ENCODE data around the gene CDIP1. TPM values are rescaled to one million over a fixed set of nuclear protein-coding genes. Genes with fewer than 3 reads are reported as not detected.

CDIP1 gene
- total RNA-seq = 21.3 and 26.1 TPM in 2 replicates

GRCh38 chr16:4538350-4539235, at the start of gene CDIP1:
Gene CDIP1, minus strand, starts transcription at chr16:4538773. Its CDS starts 24,643 bp downstream, at chr16:4514130.

GRCh38 chr16:4556112-4556511, 17.5 kb upstream of the CDIP1 start, which contains the start of gene C16orf96:
Gene C16orf96, plus strand, starts transcription at chr16:4556340. Its CDS starts 150 bp downstream, at chr16:4556490.

GRCh38 chr16:4475880-4476788, 62.4 kb downstream of the CDIP1 start, which contains the start of gene HMOX2:
Gene HMOX2, plus strand, starts transcription at chr16:4476398. Its CDS starts 29,127 bp downstream, at chr16:4505525.

GRCh38 chr16:4474192-4474961, 64.2 kb downstream of the CDIP1 start, which contains the start of gene NMRAL1:
Gene NMRAL1, minus strand, starts transcription at chr16:4474625. Its CDS starts 493 bp downstream, at chr16:4474132.

Other genes with a start within 250 kb of the CDIP1 start
- gene GLIS2, start 222.7 kb downstream of the CDIP1 start, total RNA-seq = 1.2 and 2.2 TPM in 2 replicates
- 18.1 and 23.6 TPM in 2 replicates for gene PAM16, start 187.5 kb downstream of the CDIP1 start, total RNA-seq
- 0.13 and 0.22 TPM in 2 replicates for gene VASN, start 166.9 kb downstream of the CDIP1 start, total RNA-seq
- gene CORO7, start 122.2 kb downstream of the CDIP1 start, total RNA-seq = 52.1 and 62.2 TPM in 2 replicates
- gene DNAJA3, start 112.9 kb downstream of the CDIP1 start, total RNA-seq = 44.4 and 59.3 TPM in 2 replicates
- 51.7 and 60.1 TPM in 2 replicates for gene NMRAL1, start 64.1 kb downstream of the CDIP1 start, total RNA-seq
- gene HMOX2, start 62.4 kb downstream of the CDIP1 start, total RNA-seq = 93.8 and 114 TPM in 2 replicates
- gene C16orf96, start 17.6 kb upstream of the CDIP1 start, total RNA-seq = 0.07 TPM in 1 of 2 replicates, not detected in the other
- gene UBALD1, start 76.1 kb upstream of the CDIP1 start, total RNA-seq = 5.7 and 6.1 TPM in 2 replicates
- 38.4 and 52.8 TPM in 2 replicates for gene MGRN1, start 86.1 kb upstream of the CDIP1 start, total RNA-seq
- 14.4 and 20.1 TPM in 2 replicates for gene NUDT16L1, start 154.8 kb upstream of the CDIP1 start, total RNA-seq
- 16.7 and 18.1 TPM in 2 replicates for gene ANKS3, start 195.5 kb upstream of the CDIP1 start, total RNA-seq
- 0.14 and 0.93 TPM in 2 replicates for gene DNAAF8, start 195.8 kb upstream of the CDIP1 start, total RNA-seq
- gene ZNF500, start 228.4 kb upstream of the CDIP1 start, total RNA-seq = 8.6 and 12.5 TPM in 2 replicates
- gene SEPTIN12, start 249.6 kb upstream of the CDIP1 start, total RNA-seq = not detected in 2 replicates

Measured in thoracic aorta endothelial cell (primary cell).